BJ (cell line): Measurements from ENCODE around the gene KATNB1. TPM values are rescaled to one million over a fixed set of nuclear protein-coding genes. Genes with fewer than 3 reads are reported as not detected.

Experiments
- CTCF ChIA-PET: fragments of 350-600 bp; formaldehyde crosslinking; extraction: SDS; loops from one replicate; lab custom pipeline; 2021; ENCODE audit warnings: antibody characterized with exemption, inconsistent platforms; lab: Yijun Ruan, JAX
- POLR2A ChIA-PET: fragments of 300-600 bp; sonication (Branson Sonifier 250); formaldehyde crosslinking; extraction: SDS; loops from one replicate; lab custom pipeline; 2021; ENCODE audit warnings: antibody characterized with exemption; lab: Charles Lee
- DNase-seq: peaks from one replicate; pipeline ENCODE4 v3.0.0-alpha.2; 2011; ENCODE audit warnings: low read depth
- H3K27me3 ChIP-seq: 2 replicates; pipeline ENCODE4 v1.6.0; 2011; ENCODE audit warnings: low read length; ENCODE audit not compliant: control insufficient read depth, insufficient read depth
- H3K36me3 ChIP-seq: 2 replicates; pipeline ENCODE4 v1.5.1; 2011; ENCODE audit warnings: low read length; ENCODE audit not compliant: control insufficient read depth, insufficient read depth
- H3K4me3 ChIP-seq: 2 replicates; pipeline ENCODE4 v1.5.1; 2011; ENCODE audit warnings: low read depth, mild to moderate bottlenecking, control low read depth, low read length
- CTCF ChIP-seq: IDR thresholded peaks from 2 replicates; pipeline ENCODE4 v1.5.1; 2011; ENCODE audit warnings: low read depth, mild to moderate bottlenecking, control low read depth, inconsistent platforms, low read length, moderate library complexity; ENCODE audit not compliant: insufficient read depth
- polyA plus RNA-seq: library from polyadenylated mRNA; depleted of rRNA; stranded (reverse); fragments of >200 nt; gene quantifications from 2 replicates; pipeline ENCODE4 v1.2.3, GENCODE V29; 2011

Gene KATNB1
- polyA plus RNA-seq, 1 experiment = 28.1 TPM

- no peak for TF ChIP-seq CTCF
- no peak for DNase-seq
- Histone ChIP-seq H3K36me3 (no peaks in the 10 kb centered on the region), H3K4me3 (no peak overlapping the region), H3K27me3 (no peaks in the 10 kb centered on the region)
- POLR2A ChIA-PET = no interaction called here
- CTCF ChIA-PET = no interaction called here
Observed at GRCh38 chr16:57730771-57731730, 4.5 kb upstream of the KATNB1 start.

- ChIA-PET POLR2A (no interaction called here), CTCF (interaction anchor here (0.6 kb wide), 1 partner anchor 148 kb away, joined by 3 read pairs; no protein-coding TSS in a partner anchor)
- peak; percentile 37 for DNase-seq
- H3K27me3 ChIP-seq = no peaks in the 10 kb centered on the region
- TF ChIP-seq CTCF = no peak
- H3K4me3 ChIP-seq = no peak overlapping the region
- H3K36me3 ChIP-seq = no peaks in the 10 kb centered on the region
Observed at GRCh38 chr16:57732037-57732436, 3.5 kb upstream of the KATNB1 start.

GRCh38 chr16:57732714-57733113 lies 2.9 kb upstream of the KATNB1 start:
- DNase-seq = no peak
- no peak for TF ChIP-seq CTCF
- Histone ChIP-seq H3K27me3 (no peaks in the 10 kb centered on the region), H3K36me3 (no peaks in the 10 kb centered on the region), H3K4me3 (no peak overlapping the region)
- ChIA-PET CTCF (interaction anchor here (0.6 to 0.9 kb wide), 2 partner anchors 8 to 149 kb away, joined by 3 read pairs; no protein-coding TSS in a partner anchor), POLR2A (no interaction called here)

- Histone ChIP-seq H3K4me3 (peak overlapping the region; percentile 70), H3K36me3 (no peaks in the 10 kb centered on the region; the same call in 1 of the 2 replicates), H3K27me3 (no peaks in the 10 kb centered on the region)
- ChIA-PET POLR2A (no interaction called here), CTCF (interaction anchor here (1.2 to 1.3 kb wide), 2 partner anchors 13 to 129 kb away, joined by 3 to 5 read pairs; no protein-coding TSS in a partner anchor)
- no peak for DNase-seq
- no peak for TF ChIP-seq CTCF
Observed at GRCh38 chr16:57734308-57734924, 1.2 kb upstream of the KATNB1 start.
